Measurements from ENCODE around the gene DNAJC5.
"Not testable (repeated sequence)": the region's sequence is repeated elsewhere in the genome, so short reads cannot be mapped to it uniquely, and the experiment has no call there.

The DNAJC5 gene

GRCh38 chr20:63957004-63957689, 62.2 kb downstream of the DNAJC5 start:
- no peak for TF ChIP-seq CTCF (IDR thresholded peaks at IDR 0.05)
- H3K27me3 Mint-ChIP-seq (ENCODE audit: low read depth, poor library complexity) = peaks cover 3% of the 10 kb centered on the region
- peak overlapping the region; percentile 80 for H3K4me3 Mint-ChIP-seq
- no peaks in the 10 kb centered on the region for H3K36me3 Mint-ChIP-seq (ENCODE audit: low read depth)
- H3K9me3 Mint-ChIP-seq = no peaks in the 10 kb centered on the region
- H3K4me1 Mint-ChIP-seq = peaks cover 41% of the 10 kb centered on the region
- H3K27ac Mint-ChIP-seq = no peak overlapping the region
- DNase-seq = peak; percentile 69

- peaks cover 3% of the 10 kb centered on the region for H3K27me3 Mint-ChIP-seq (ENCODE audit: low read depth, poor library complexity)
- no peak for TF ChIP-seq CTCF (IDR thresholded peaks at IDR 0.05)
- no peaks in the 10 kb centered on the region for H3K9me3 Mint-ChIP-seq
- H3K4me1 Mint-ChIP-seq = peaks cover 41% of the 10 kb centered on the region
- H3K36me3 Mint-ChIP-seq (ENCODE audit: low read depth) = peaks cover 3% of the 10 kb centered on the region
- H3K4me3 Mint-ChIP-seq = peak overlapping the region; percentile 80
- H3K27ac Mint-ChIP-seq = no peak overlapping the region
- no peak for DNase-seq
These were observed 62.9 kb downstream of the DNAJC5 start for GRCh38 chr20:63957690-63958441.

GRCh38 chr20:63958471-63958870, 63.5 kb downstream of the DNAJC5 start:
- no peak for DNase-seq
- Mint-ChIP-seq H3K9me3 (no peaks in the 10 kb centered on the region), H3K4me1 (peaks cover 38% of the 10 kb centered on the region), H3K4me3 (peak overlapping the region; percentile 44), H3K27ac (no peak overlapping the region), H3K36me3 (ENCODE audit: low read depth) (peaks cover 5% of the 10 kb centered on the region), H3K27me3 (ENCODE audit: low read depth, poor library complexity) (peaks cover 3% of the 10 kb centered on the region)
- TF ChIP-seq CTCF (IDR thresholded peaks at IDR 0.05) = no peak

- peaks cover 3% of the 10 kb centered on the region for H3K27me3 Mint-ChIP-seq (ENCODE audit: low read depth, poor library complexity)
- H3K36me3 Mint-ChIP-seq (ENCODE audit: low read depth) = peaks cover 5% of the 10 kb centered on the region
- no peak for TF ChIP-seq CTCF (IDR thresholded peaks at IDR 0.05)
- peaks cover 32% of the 10 kb centered on the region for H3K4me1 Mint-ChIP-seq
- H3K9me3 Mint-ChIP-seq = no peaks in the 10 kb centered on the region
- H3K27ac Mint-ChIP-seq = no peak overlapping the region
- no peak for DNase-seq
- H3K4me3 Mint-ChIP-seq = no peak overlapping the region
These were observed 64.2 kb downstream of the DNAJC5 start for GRCh38 chr20:63958964-63959698.

GRCh38 chr20:63959699-63960075, 64.8 kb downstream of the DNAJC5 start:
- Mint-ChIP-seq H3K4me1 (peaks cover 26% of the 10 kb centered on the region), H3K36me3 (ENCODE audit: low read depth) (peaks cover 5% of the 10 kb centered on the region), H3K9me3 (no peaks in the 10 kb centered on the region), H3K27me3 (ENCODE audit: low read depth, poor library complexity) (peaks cover 3% of the 10 kb centered on the region), H3K4me3 (no peak overlapping the region), H3K27ac (no peak overlapping the region)
- no peak for DNase-seq
- no peak for TF ChIP-seq CTCF (IDR thresholded peaks at IDR 0.05)

- H3K9me3 Mint-ChIP-seq; H3K4me3 Mint-ChIP-seq; H3K27ac Mint-ChIP-seq; H3K27me3 Mint-ChIP-seq (ENCODE audit: low read depth, poor library complexity); H3K36me3 Mint-ChIP-seq (ENCODE audit: low read depth); DNase-seq: not testable (repeated sequence)
- peaks cover 22% of the 10 kb centered on the region for H3K4me1 Mint-ChIP-seq
These were observed 66.0 kb downstream of the DNAJC5 start for GRCh38 chr20:63960654-63961621.
